AG10803 (cell line): ENCODE data around the gene KRTAP9-7.
"Not testable (repeated sequence)": the region's sequence is repeated elsewhere in the genome, so short reads cannot be mapped to it uniquely, and the experiment has no call there.

Experiments used
- DNase-seq: peaks from one replicate; pipeline ENCODE4 v3.0.0; 2010; ENCODE audit warnings: low read depth
- H3K4me3 ChIP-seq: 2 replicates; pipeline ENCODE4 v1.5.1; 2011; ENCODE audit warnings: mild to moderate bottlenecking, low read length, control low read depth
- CTCF ChIP-seq: conservative IDR thresholded peaks from 2 replicates; pipeline ENCODE4 v1.5.1; 2011; ENCODE audit warnings: mild to moderate bottlenecking, low read length, control low read depth, inconsistent platforms

KRTAP9-7 gene

GRCh38 chr17:41251261-41251660 is 24.2 kb upstream of the KRTAP9-7 start:
- no peak for TF ChIP-seq CTCF

GRCh38 chr17:41254861-41255260 is 20.6 kb upstream of the KRTAP9-7 start:
- no peak for TF ChIP-seq CTCF
- peak; percentile 41 for DNase-seq
- no peak overlapping the region for H3K4me3 ChIP-seq

More at GRCh38 chr17:41251261-41251660, 24.2 kb upstream of the KRTAP9-7 start:
- no peak overlapping the region for H3K4me3 ChIP-seq
- peak; percentile 52 for DNase-seq

- DNase-seq = peak; percentile 55
- not testable (repeated sequence) for H3K4me3 ChIP-seq
Measured at GRCh38 chr17:41255381-41256290, 19.9 kb upstream of the KRTAP9-7 start, which contains the start of gene KRTAP9-9. TSS of gene KRTAP9-9 (plus strand) at chr17:41255384.

- DNase-seq = no peak
- no peak for TF ChIP-seq CTCF
- H3K4me3 ChIP-seq = no peak overlapping the region
Measured at GRCh38 chr17:41256291-41256685, 19.2 kb upstream of the KRTAP9-7 start.

GRCh38 chr17:41258406-41258805 is 17.1 kb upstream of the KRTAP9-7 start:
- no peak for TF ChIP-seq CTCF
- DNase-seq = peak; percentile 73
- no peak overlapping the region for H3K4me3 ChIP-seq

- no peak overlapping the region for H3K4me3 ChIP-seq
- no peak for DNase-seq
- TF ChIP-seq CTCF = no peak
Measured at GRCh38 chr17:41263212-41263611, 12.3 kb upstream of the KRTAP9-7 start.

GRCh38 chr17:41264599-41264998 is 10.9 kb upstream of the KRTAP9-7 start:
- no peak overlapping the region for H3K4me3 ChIP-seq
- no peak for TF ChIP-seq CTCF
- DNase-seq = no peak
